Sigmoid colon (tissue), 7 donors: ENCODE data around the gene SIPA1L3. TPM values are rescaled to one million over a fixed set of nuclear protein-coding genes. Genes with fewer than 3 reads are reported as not detected.

Experiments used
- DNase-seq: peaks from one replicate; pipeline ENCODE4 v3.0.0-alpha.2; 2019
- H3K27ac ChIP-seq, 4 donors: fragments of 200-600 bp; sonication (generic); one replicate each; pipeline ENCODE4 v1.5.1; 2016 to 2019; ENCODE audit warnings: mild to moderate bottlenecking in 1 of 4
- H3K27me3 ChIP-seq, 3 donors: fragments of 200-600 bp; sonication (generic); one replicate each; pipeline ENCODE4 v1.5.1; 2019; ENCODE audit warnings: mild to moderate bottlenecking in 1 of 3
- H3K36me3 ChIP-seq, 4 donors: fragments of 200-600 bp; sonication (generic); one replicate each; pipeline ENCODE4 v1.5.1; 2016 to 2019
- H3K4me1 ChIP-seq, 4 donors: fragments of 200-600 bp; sonication (generic); one replicate each; pipeline ENCODE4 v1.5.1; 2017 to 2019
- H3K4me3 ChIP-seq, 4 donors: fragments of 200-600 bp; sonication (generic); one replicate each; pipeline ENCODE4 v1.5.1; 2017 to 2019; ENCODE audit warnings: mild to moderate bottlenecking in 2 of 4, moderate library complexity in 1 of 4
- H3K9me3 ChIP-seq, 4 donors: fragments of 200-600 bp in 3 of 4; sonication (generic) in 3 of 4; one replicate each; pipeline versions ENCODE4 v1.5.1 to v1.6.1; 2013 to 2019
- EP300 ChIP-seq, 4 donors: sonication (generic); formaldehyde crosslinking; IDR thresholded peaks; one replicate each; pipeline ENCODE4 v1.6.1; 2017; ENCODE audit warnings: antibody characterized with exemption in 4 of 4
- POLR2A ChIP-seq, 2 donors: fragments of 450-650 bp; IDR thresholded peaks; one replicate each; pipeline ENCODE4 v1.6.1; 2016; ENCODE audit warnings: antibody characterized with exemption in 2 of 2, mild to moderate bottlenecking in 2 of 2, moderate library complexity in 2 of 2
- POLR2AphosphoS5 ChIP-seq, 4 donors: sonication (generic); formaldehyde crosslinking; IDR thresholded peaks; one replicate each; pipeline ENCODE4 v1.6.1; 2017; ENCODE audit warnings: antibody characterized with exemption in 4 of 4
- WGBS, 2 donors: extraction: QIAGEN DNeasy Blood & Tissue Kit; methylation state at CpG; one replicate each; pipeline ENCODE4 v1.1.7; 2013; 5-methylcytosine and 5-hydroxymethylcytosine counted together
- intact Hi-C: fragments of 100-400 bp; cut with DNase I; formaldehyde crosslinking; loops from one replicate; pipeline ENCODE4 v1.15.1; 2023
- polyA plus RNA-seq, 3 donors: library from polyadenylated mRNA; stranded (reverse); fragments of 200-250 nt; gene quantifications; one replicate each; pipeline ENCODE4 v1.2.3, GENCODE V29; 2013
- total RNA-seq, 4 donors: library from RNA; depleted of rRNA; stranded (reverse); fragments of >200 nt; gene quantifications; one replicate each; pipeline ENCODE4 v1.1.0, GENCODE V29; 2016
- TF ChIP-seq, protein P1 (sequence below), 4 experiments: fragments of 450-650 bp in 3 of 4; fragments of 200-600 bp in 1 of 4; IDR thresholded peaks; one replicate each; pipeline ENCODE4 v1.5.1; 2016 to 2019; ENCODE audit warnings: antibody characterized with exemption in 4 of 4, mild to moderate bottlenecking in 3 of 4, moderate library complexity in 2 of 4
- donor health status: healthy with polysubstance abuse.
- donor health status: Bipolar disorder and iron deficiency.
- donor health status: healthy.

The SIPA1L3 gene
- total and polyA plus RNA-seq, 7 donors = 7.7 to 47.9 (median 9.9) TPM

DNA sequence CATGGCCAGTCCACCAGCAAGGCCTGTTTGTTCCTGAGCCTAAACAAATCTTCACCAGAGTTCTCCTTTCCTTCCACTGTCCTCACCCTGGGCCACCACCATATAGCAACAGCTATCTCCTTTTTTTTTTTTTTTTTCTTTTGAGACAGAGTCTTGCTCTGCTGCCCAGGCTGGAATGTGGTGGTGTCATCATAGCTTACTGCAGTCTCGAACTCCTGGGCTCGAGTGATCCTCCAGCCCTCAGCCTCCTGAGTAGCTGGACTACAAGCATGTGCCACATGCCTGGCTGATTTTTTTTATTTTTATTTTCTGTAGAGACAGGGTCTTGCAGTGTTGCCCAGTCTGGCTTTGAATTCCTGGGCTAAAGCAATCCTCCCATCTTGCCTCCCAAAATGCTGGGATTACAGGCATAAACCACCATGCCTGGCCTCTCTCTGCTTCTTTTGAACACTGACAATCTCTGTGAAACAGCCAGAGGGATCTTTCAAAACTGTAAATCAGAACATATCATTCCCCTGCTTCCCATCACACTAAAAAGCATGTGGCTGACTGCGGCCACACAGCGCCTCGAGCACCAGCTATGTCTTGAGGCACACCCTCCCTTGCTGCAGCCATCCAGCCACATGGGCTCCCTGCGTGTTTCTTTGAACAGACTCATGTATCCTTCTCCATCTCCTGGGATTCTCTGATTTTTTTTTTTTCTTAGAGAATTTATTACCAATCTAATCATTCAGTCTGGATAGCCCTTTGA, 110.6 kb downstream of the SIPA1L3 start:
- TF ChIP-seq POLR2A (IDR thresholded peaks at IDR 0.05) (no peak), POLR2AphosphoS5 (IDR thresholded peaks at IDR 0.05) (no peak), EP300 (IDR thresholded peaks at IDR 0.05) (no peak)
- TF ChIP-seq, protein P1, sequence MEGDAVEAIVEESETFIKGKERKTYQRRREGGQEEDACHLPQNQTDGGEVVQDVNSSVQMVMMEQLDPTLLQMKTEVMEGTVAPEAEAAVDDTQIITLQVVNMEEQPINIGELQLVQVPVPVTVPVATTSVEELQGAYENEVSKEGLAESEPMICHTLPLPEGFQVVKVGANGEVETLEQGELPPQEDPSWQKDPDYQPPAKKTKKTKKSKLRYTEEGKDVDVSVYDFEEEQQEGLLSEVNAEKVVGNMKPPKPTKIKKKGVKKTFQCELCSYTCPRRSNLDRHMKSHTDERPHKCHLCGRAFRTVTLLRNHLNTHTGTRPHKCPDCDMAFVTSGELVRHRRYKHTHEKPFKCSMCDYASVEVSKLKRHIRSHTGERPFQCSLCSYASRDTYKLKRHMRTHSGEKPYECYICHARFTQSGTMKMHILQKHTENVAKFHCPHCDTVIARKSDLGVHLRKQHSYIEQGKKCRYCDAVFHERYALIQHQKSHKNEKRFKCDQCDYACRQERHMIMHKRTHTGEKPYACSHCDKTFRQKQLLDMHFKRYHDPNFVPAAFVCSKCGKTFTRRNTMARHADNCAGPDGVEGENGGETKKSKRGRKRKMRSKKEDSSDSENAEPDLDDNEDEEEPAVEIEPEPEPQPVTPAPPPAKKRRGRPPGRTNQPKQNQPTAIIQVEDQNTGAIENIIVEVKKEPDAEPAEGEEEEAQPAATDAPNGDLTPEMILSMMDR (IDR thresholded peaks at IDR 0.05) = no peak
- H3K4me3 ChIP-seq = no peak overlapping the region
- intact Hi-C loops = no loop called here
- 89 to 98% methylated on average over 6 of the region's 6 CpGs for WGBS, 2 donors
- H3K27me3 ChIP-seq = no peaks in the 10 kb centered on the region
- H3K9me3 ChIP-seq = no peaks in the 10 kb centered on the region
- no peak overlapping the region for H3K27ac ChIP-seq
- no peak for DNase-seq
- H3K4me1 ChIP-seq = no peaks in the 10 kb centered on the region
- no peaks in the 10 kb centered on the region for H3K36me3 ChIP-seq

DNA sequence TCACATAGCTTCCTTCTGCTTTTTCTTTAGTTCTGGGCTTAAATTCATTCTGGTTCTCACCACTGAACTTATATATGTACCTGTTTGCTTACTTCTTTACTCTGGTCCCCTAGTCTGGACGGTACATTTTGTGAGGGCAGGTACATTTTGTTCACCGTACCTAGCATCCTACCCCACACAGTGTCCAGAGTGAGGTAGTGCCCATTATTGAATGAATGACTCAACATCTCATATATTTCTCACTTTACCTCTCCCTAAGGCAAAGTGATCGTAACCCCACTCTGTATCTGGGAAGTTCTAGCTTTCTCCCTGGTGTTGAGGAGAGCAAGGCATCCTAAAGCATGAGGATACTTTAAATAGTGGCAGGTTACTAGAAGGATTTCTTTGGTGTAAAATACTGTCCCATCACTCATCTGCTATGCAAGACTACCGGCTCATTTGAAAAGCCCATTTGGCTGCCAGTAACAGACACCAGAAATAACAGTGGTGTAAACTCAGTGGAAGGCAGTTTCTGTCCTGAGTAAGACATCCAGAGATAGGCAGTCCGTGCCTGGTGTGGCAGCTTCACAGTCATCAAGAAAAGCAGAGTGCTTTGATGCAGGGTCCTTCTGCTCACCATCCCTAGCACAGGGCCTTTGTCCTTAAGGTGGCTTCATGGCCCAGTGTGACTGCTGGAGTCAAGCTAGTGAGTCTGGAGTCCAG, 111.8 kb downstream of the SIPA1L3 start:
- intact Hi-C loops = no loop called here
- whole genome bisulfite sequencing, 2 donors = 83 to 94% methylated on average over 5 of the region's 5 CpGs
- TF ChIP-seq, protein P1 (IDR thresholded peaks at IDR 0.05) = no peak
- no peak for TF ChIP-seq POLR2A (IDR thresholded peaks at IDR 0.05)
- no peak for TF ChIP-seq POLR2AphosphoS5 (IDR thresholded peaks at IDR 0.05)
- H3K4me3 ChIP-seq = no peak overlapping the region
- no peak for DNase-seq
- no peaks in the 10 kb centered on the region for H3K27me3 ChIP-seq
- no peaks in the 10 kb centered on the region for H3K36me3 ChIP-seq
- H3K9me3 ChIP-seq = no peaks in the 10 kb centered on the region
- peaks cover 0 to 5% (median 0%) of the 10 kb centered on the region in 4 donors for H3K4me1 ChIP-seq
- no peak overlapping the region for H3K27ac ChIP-seq

DNA sequence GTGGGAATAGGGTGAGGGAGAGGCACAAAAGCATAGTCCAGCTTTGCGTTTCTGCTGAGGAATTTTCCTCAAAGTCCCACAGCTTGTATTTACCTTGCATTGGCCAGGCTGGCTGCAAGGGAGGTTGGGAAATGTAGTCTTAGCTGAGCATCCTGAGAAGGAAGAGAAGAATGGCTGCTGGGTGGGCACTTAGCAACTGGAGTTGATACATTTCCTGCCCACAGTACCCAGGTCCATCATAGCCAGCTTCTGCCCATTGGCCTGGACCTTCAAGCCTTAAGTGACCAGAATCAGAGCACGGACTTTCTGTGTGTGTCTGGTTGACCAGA, 112.4 kb downstream of the SIPA1L3 start:
- Histone ChIP-seq H3K27me3 (no peaks in the 10 kb centered on the region), H3K9me3 (no peaks in the 10 kb centered on the region), H3K4me3 (no peak overlapping the region), H3K27ac (no peak overlapping the region), H3K36me3 (no peaks in the 10 kb centered on the region), H3K4me1 (peaks cover 0 to 5% (median 0%) of the 10 kb centered on the region in 4 donors)
- 86 to 90% methylated on average over 2 of the region's 2 CpGs for WGBS, 2 donors
- intact Hi-C loops = no loop called here
- DNase-seq = no peak
- TF ChIP-seq EP300 (IDR thresholded peaks at IDR 0.05) = no peak
- TF ChIP-seq POLR2AphosphoS5 (IDR thresholded peaks at IDR 0.05) = no peak
- TF ChIP-seq, protein P1 (IDR thresholded peaks at IDR 0.05) = no peak
- no peak for TF ChIP-seq POLR2A (IDR thresholded peaks at IDR 0.05)

DNA sequence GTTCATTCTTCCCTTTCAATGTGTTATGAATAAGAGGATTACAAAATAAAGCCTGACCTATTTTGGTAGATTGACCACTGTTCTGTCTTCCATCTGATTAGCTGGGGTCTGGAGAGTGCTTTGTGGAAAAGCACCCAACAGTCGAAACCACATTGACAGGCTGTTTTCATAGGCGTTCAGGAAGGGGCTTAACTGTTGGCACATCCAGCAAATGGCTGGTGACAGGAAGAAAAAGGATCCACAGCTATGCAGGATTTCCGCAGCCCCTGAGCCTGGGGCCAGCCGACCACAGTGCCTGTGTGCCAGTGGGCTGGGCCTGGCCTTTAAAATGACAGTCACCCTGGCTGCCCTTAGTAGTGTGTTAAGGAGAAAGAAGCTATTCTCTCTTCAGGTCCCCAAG, 113.3 kb downstream of the SIPA1L3 start:
- Histone ChIP-seq H3K4me1 (peaks cover 0 to 5% (median 0%) of the 10 kb centered on the region in 4 donors), H3K4me3 (no peak overlapping the region), H3K27me3 (no peaks in the 10 kb centered on the region), H3K9me3 (no peaks in the 10 kb centered on the region), H3K36me3 (no peaks in the 10 kb centered on the region), H3K27ac (no peak overlapping the region)
- DNase-seq = no peak
- WGBS, 2 donors = 59 to 83% methylated on average over 4 of the region's 4 CpGs
- no peak for TF ChIP-seq POLR2AphosphoS5 (IDR thresholded peaks at IDR 0.05)
- no peak for TF ChIP-seq EP300 (IDR thresholded peaks at IDR 0.05)
- no peak for TF ChIP-seq POLR2A (IDR thresholded peaks at IDR 0.05)
- TF ChIP-seq, protein P1 (IDR thresholded peaks at IDR 0.05) = no peak
- intact Hi-C loops = no loop called here
